Kidney epithelial cell (primary cell): Measurements from ENCODE around the gene LAMC2. TPM values are rescaled to one million over a fixed set of nuclear protein-coding genes. Genes with fewer than 3 reads are reported as not detected.
A peak's percentile ranks its signal among the peaks of the same experiment; 100 is the strongest.

Source experiments
- DNase-seq: peaks from one replicate; pipeline ENCODE4 v3.0.0-alpha.2; 2010; ENCODE audit warnings: low read depth
- H3K27me3 ChIP-seq: 2 replicates; pipeline ENCODE4 v1.6.0; 2011; ENCODE audit warnings: low read length; ENCODE audit not compliant: control insufficient read depth, insufficient read depth
- H3K36me3 ChIP-seq: 2 replicates; pipeline ENCODE4 v1.5.1; 2011; ENCODE audit warnings: low read length; ENCODE audit not compliant: control insufficient read depth, insufficient read depth
- H3K4me3 ChIP-seq: 2 replicates; pipeline ENCODE4 v1.5.1; 2011; ENCODE audit warnings: low read depth, mild to moderate bottlenecking, control low read depth, low read length
- CTCF ChIP-seq: IDR thresholded peaks from 2 replicates; pipeline ENCODE4 v1.5.1; 2011; ENCODE audit warnings: mild to moderate bottlenecking, moderate library complexity, low read length, control low read depth, inconsistent platforms; ENCODE audit not compliant: insufficient read depth, poor library complexity, severe bottlenecking
- total RNA-seq: library from RNA; depleted of rRNA; stranded (reverse); fragments of >200 nt; gene quantifications from 2 replicates; pipeline ENCODE4 v1.2.3, GENCODE V29; 2015

LAMC2 gene
- total RNA-seq, 1 donor from 2014 or later = 1,180 TPM

- Histone ChIP-seq H3K27me3 (no peaks in the 10 kb centered on the region), H3K4me3 (no peak overlapping the region), H3K36me3 (no peaks in the 10 kb centered on the region)
- no peak for DNase-seq
- no peak for TF ChIP-seq CTCF
These were observed 42.5 kb downstream of the LAMC2 start for GRCh38 chr1:183228347-183229220.

GRCh38 chr1:183230413-183230812 is 44.3 kb downstream of the LAMC2 start:
- H3K36me3 ChIP-seq = no peaks in the 10 kb centered on the region
- no peak for DNase-seq
- no peaks in the 10 kb centered on the region for H3K27me3 ChIP-seq
- H3K4me3 ChIP-seq = no peak overlapping the region
- TF ChIP-seq CTCF = no peak

GRCh38 chr1:183231545-183231944 is 45.5 kb downstream of the LAMC2 start:
- H3K27me3 ChIP-seq = no peaks in the 10 kb centered on the region
- DNase-seq = no peak
- TF ChIP-seq CTCF = no peak
- H3K4me3 ChIP-seq = no peak overlapping the region
- H3K36me3 ChIP-seq = no peaks in the 10 kb centered on the region

GRCh38 chr1:183233113-183233512 is 47.0 kb downstream of the LAMC2 start:
- TF ChIP-seq CTCF = no peak
- Histone ChIP-seq H3K4me3 (no peak overlapping the region), H3K27me3 (no peaks in the 10 kb centered on the region), H3K36me3 (no peaks in the 10 kb centered on the region)
- no peak for DNase-seq

- H3K27me3 ChIP-seq = no peaks in the 10 kb centered on the region
- DNase-seq = peak; percentile 80
- H3K36me3 ChIP-seq = no peaks in the 10 kb centered on the region
- peak overlapping the region; percentile 11 for H3K4me3 ChIP-seq
- TF ChIP-seq CTCF = peak; percentile 80
These were observed 48.8 kb downstream of the LAMC2 start for GRCh38 chr1:183234660-183235476.
